GM06990 (cell line): ENCODE data around the gene BBS9.
"Not testable (repeated sequence)": the region's sequence is repeated elsewhere in the genome, so short reads cannot be mapped to it uniquely, and the experiment has no call there.

ENCODE experiments used
- DNase-seq: peaks from one replicate; pipeline ENCODE4 v3.0.0-alpha.2; 2011; ENCODE audit not compliant: insufficient read length; ENCODE audit errors: extremely low read depth
- H3K27me3 ChIP-seq: replicated peaks from 2 replicates; pipeline ENCODE4 v1.6.0; 2011; ENCODE audit warnings: low read length; ENCODE audit not compliant: control insufficient read depth, insufficient read depth
- H3K36me3 ChIP-seq: 2 replicates; pipeline ENCODE4 v1.5.1; 2011; ENCODE audit warnings: low read length; ENCODE audit not compliant: control insufficient read depth, insufficient read depth
- H3K4me3 ChIP-seq: replicated peaks from 2 replicates; pipeline ENCODE4 v1.5.1; 2011; ENCODE audit warnings: low read depth, mild to moderate bottlenecking, control low read depth, low read length
- TF ChIP-seq, protein P1 (sequence below): IDR thresholded peaks from 2 replicates; pipeline ENCODE4 v1.5.1; 2011; ENCODE audit warnings: low read length, control low read depth, mild to moderate bottlenecking, inconsistent platforms; ENCODE audit not compliant: insufficient read depth, poor library complexity, severe bottlenecking

BBS9 gene

DNA sequence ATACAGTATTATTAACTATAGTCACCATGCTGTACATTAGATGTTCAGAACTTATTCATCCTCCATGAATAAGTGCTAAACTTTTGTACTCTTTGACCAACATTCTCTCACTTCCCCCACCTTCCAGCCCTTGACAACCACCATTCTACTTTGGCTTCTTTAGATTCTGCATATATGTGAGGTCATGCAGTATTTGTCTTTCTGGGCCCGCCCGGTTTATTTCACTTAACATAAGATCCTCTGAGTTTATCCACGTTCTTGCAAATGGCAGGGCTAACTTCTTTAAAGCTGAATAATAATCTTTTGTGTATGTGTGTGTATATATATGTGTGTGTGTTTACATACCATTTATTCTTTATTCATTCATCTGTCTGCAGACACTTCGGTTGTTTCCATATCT, 336.8 kb downstream of the BBS9 start:
- no peaks in the 10 kb centered on the region for H3K36me3 ChIP-seq
- TF ChIP-seq, protein P1, sequence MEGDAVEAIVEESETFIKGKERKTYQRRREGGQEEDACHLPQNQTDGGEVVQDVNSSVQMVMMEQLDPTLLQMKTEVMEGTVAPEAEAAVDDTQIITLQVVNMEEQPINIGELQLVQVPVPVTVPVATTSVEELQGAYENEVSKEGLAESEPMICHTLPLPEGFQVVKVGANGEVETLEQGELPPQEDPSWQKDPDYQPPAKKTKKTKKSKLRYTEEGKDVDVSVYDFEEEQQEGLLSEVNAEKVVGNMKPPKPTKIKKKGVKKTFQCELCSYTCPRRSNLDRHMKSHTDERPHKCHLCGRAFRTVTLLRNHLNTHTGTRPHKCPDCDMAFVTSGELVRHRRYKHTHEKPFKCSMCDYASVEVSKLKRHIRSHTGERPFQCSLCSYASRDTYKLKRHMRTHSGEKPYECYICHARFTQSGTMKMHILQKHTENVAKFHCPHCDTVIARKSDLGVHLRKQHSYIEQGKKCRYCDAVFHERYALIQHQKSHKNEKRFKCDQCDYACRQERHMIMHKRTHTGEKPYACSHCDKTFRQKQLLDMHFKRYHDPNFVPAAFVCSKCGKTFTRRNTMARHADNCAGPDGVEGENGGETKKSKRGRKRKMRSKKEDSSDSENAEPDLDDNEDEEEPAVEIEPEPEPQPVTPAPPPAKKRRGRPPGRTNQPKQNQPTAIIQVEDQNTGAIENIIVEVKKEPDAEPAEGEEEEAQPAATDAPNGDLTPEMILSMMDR: no peak
- DNase-seq: no peak
- H3K4me3 ChIP-seq: no peak overlapping the region
- H3K27me3 ChIP-seq: no peaks in the 10 kb centered on the region

DNA sequence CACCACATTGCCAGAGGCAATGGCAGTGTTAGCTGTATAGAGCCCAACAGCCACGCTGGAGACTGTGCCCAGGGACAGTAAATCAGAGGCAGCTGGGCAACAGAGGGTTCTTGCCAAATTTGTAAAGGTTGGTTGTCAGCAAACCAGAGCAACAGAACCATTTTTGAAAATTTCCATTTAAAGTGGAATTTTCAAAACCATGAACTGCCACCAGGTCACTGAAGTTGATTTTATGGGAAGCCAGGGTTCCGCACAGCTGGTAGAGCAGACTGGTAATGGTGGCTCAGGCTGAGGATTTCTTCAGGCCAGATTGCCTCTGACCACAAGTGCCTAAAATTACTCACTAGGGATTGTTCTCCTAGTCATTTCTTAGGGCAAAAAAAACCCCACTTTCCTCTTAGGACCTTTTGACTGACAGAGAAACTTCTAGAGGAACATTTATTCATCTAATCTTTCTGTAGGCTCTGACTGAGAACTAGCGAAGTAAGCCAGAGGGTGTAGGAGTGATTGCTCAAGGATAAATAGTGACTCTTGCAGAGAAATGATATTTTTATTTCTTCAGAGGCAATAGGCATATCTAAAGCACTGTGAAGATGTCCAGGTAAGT, 342.4 kb downstream of the BBS9 start:
- DNase-seq: no peak
- TF ChIP-seq, protein P1: no peak
- H3K27me3 ChIP-seq: no peaks in the 10 kb centered on the region
- H3K36me3 ChIP-seq: no peaks in the 10 kb centered on the region
- no peak overlapping the region for H3K4me3 ChIP-seq

DNA sequence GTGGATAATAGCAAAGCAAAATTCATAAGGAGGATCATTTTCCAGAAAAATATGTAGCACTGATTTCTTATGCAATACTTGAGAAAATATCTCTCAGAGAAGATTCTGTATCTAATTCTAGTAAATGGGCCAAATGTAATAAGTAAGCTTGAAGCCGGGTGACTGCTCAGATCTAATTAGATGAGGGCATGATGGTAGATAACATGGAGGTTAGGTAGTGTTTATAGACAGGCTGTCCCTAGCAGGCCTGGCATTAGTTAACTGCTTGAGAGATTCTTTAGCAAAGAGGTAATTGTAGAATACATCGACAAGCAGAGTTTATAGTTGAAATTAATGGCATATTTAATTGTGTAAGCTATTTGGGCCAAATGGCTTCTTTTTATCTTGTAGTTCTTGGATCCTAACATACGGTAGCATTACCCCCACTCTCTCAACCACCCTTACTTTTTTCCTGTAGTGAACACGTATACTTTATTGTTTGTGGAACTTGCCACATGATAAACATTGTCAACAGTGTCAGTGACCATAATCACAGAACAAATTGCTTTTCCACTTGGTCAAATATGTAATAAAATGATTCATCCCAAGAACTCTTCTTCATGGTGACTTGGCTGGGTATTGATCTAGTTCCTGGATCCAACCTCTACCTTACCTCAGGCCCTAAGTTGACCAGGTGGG, 343.1 kb downstream of the BBS9 start:
- DNase-seq: no peak
- TF ChIP-seq, protein P1: no peak
- H3K4me3 ChIP-seq: no peak overlapping the region
- H3K27me3 ChIP-seq: no peaks in the 10 kb centered on the region
- no peaks in the 10 kb centered on the region for H3K36me3 ChIP-seq

DNA sequence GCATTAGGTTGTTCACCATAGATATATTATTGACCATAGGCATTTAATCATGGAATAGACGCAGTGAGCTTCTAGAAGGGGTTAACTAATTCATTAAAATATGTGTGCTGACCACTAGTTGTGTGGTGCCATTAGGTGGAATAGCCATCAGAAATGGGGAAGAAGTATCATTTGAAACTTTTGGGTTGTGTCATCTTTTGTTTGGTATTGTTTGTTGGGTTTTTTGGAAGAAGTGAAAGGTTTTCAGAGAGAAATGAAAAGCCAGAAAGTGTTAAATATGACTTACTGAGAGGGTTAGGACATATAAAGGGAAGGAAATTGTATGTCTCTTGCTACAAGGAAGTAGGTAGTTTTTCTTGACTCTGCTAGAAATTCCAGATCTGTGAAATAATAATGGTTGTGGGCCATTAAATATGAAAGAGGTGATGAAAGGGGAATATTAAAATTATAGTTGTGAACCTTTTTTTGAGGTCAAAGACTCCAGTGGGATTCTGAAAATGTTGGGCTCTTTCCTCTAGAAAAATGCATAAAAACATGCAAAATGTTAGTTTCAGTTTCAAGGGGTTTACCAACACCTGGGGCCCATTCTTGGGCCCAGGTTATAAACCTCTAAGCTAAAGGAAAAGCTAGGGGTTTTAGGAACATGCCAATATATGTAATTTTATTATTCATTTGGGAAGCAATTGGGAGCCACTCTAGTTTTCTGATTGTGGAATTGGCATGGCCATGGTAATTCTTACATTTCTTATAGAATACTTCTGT, 348.5 kb downstream of the BBS9 start:
- DNase-seq: no peak

DNA sequence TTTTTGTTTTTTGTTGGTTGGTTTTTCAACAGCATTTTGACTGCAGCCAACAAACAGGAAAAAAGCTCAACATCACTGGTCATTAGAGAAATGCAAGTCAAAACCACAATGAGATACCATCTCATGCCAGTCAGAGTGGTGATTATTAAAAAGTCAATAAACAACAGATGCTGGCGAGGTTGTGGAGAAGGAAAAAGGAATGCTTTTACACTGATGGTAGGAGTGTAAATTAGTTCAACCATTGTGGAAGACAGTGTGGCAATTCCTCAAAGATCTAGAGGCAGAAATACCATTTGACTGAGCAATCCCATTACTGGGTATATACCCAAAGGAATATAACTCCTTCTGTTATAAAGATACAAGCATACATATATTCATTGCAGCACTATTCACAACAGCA, 355.1 kb downstream of the BBS9 start:
- not testable (repeated sequence) for DNase-seq, H3K4me3 ChIP-seq, H3K36me3 ChIP-seq, H3K27me3 ChIP-seq

More for the DNA sequence above, 348.5 kb downstream of the BBS9 start:
- Histone ChIP-seq H3K36me3 (no peaks in the 10 kb centered on the region), H3K27me3 (no peaks in the 10 kb centered on the region), H3K4me3 (no peak overlapping the region)
- TF ChIP-seq, protein P1: no peak
